HTERT RPE-1 (cell line): ENCODE results near the gene LRRC4B.
"Not testable (repeated sequence)": the region's sequence is repeated elsewhere in the genome, so short reads cannot be mapped to it uniquely, and the experiment has no call there.

ENCODE experiments used
- in situ Hi-C: fragments of 300-500 bp; cut with MboI; formaldehyde crosslinking; loops from 4 replicates; pipeline ENCODE4 v1.14.3; 2020; ENCODE audit warnings: low sequenced_read_pairs

The LRRC4B gene

GRCh38 chr19:50567882-50568727, at the start of gene LRRC4B:
Gene LRRC4B (minus strand): TSS chr19:50568435. CDS start chr19:50548838, 19,597 bp downstream.
- in situ Hi-C loops = no loop called here

GRCh38 chr19:50612504-50613404, 44.5 kb upstream of the LRRC4B start:
- in situ Hi-C loops = not testable (repeated sequence)

- in situ Hi-C loops = no loop called here
Observed at GRCh38 chr19:50607874-50608785, 39.9 kb upstream of the LRRC4B start.

GRCh38 chr19:50607388-50607787, 39.2 kb upstream of the LRRC4B start:
- in situ Hi-C loops = no loop called here

- in situ Hi-C loops = not testable (repeated sequence)
Observed at GRCh38 chr19:50606059-50606836, 38.0 kb upstream of the LRRC4B start.

GRCh38 chr19:50604264-50605073, 36.2 kb upstream of the LRRC4B start:
- in situ Hi-C loops = not testable (repeated sequence)

- in situ Hi-C loops = no loop called here
Observed at GRCh38 chr19:50602935-50603334, 34.7 kb upstream of the LRRC4B start.

GRCh38 chr19:50602496-50602895, 34.3 kb upstream of the LRRC4B start:
- in situ Hi-C loops = no loop called here

GRCh38 chr19:50602089-50602422, 33.8 kb upstream of the LRRC4B start:
- in situ Hi-C loops = no loop called here

- in situ Hi-C loops = no loop called here
Observed at GRCh38 chr19:50601407-50602088, 33.3 kb upstream of the LRRC4B start.

- in situ Hi-C loops = no loop called here
Observed at GRCh38 chr19:50599427-50599826, 31.2 kb upstream of the LRRC4B start.

- in situ Hi-C loops = no loop called here
Observed at GRCh38 chr19:50590191-50590590, 22.0 kb upstream of the LRRC4B start.

- in situ Hi-C loops = not testable (repeated sequence)
Observed at GRCh38 chr19:50581795-50582660, 13.8 kb upstream of the LRRC4B start.

- in situ Hi-C loops = no loop called here
Observed at GRCh38 chr19:50580970-50581634, 12.9 kb upstream of the LRRC4B start.

GRCh38 chr19:50580240-50580639, 12.0 kb upstream of the LRRC4B start:
- in situ Hi-C loops = no loop called here

- in situ Hi-C loops = not testable (repeated sequence)
Observed at GRCh38 chr19:50576769-50577168, 8.5 kb upstream of the LRRC4B start.
